Liver (tissue), 9 donors: Measurements from ENCODE around the gene PTPRN. TPM values are rescaled to one million over a fixed set of nuclear protein-coding genes. Genes with fewer than 3 reads are reported as not detected.
"Not testable (repeated sequence)": the region's sequence is repeated elsewhere in the genome, so short reads cannot be mapped to it uniquely, and the experiment has no call there.

Source experiments
- DNase-seq: peaks from one replicate; pipeline ENCODE4 v3.0.0-alpha.2; 2017; ENCODE audit warnings: low spot score
- H3K27ac ChIP-seq, 2 donors: one replicate each; pipeline ENCODE4 v1.7.0; 2013; ENCODE audit warnings: inconsistent platforms in 2 of 2, low read length in 2 of 2, control low read depth in 1 of 2, low read depth in 1 of 2, mild to moderate bottlenecking in 1 of 2
- H3K27me3 ChIP-seq, 4 donors: one replicate each; pipeline versions ENCODE4 v1.6.1 to v1.7.0; 2013; ENCODE audit warnings: low read length in 3 of 4, inconsistent platforms in 1 of 4, mild to moderate bottlenecking in 1 of 4, moderate library complexity in 1 of 4; ENCODE audit not compliant: control insufficient read depth in 4 of 4, insufficient read depth in 4 of 4
- H3K36me3 ChIP-seq, 4 donors: one replicate each; pipeline versions ENCODE4 v1.6.1 to v1.7.0; 2013; ENCODE audit warnings: low read length in 3 of 4, mild to moderate bottlenecking in 3 of 4, low read depth in 1 of 4, moderate library complexity in 1 of 4; ENCODE audit not compliant: control insufficient read depth in 4 of 4, insufficient read depth in 3 of 4
- H3K4me1 ChIP-seq, 4 donors: one replicate each; pipeline versions ENCODE4 v1.6.1 to v1.7.0; 2013; ENCODE audit warnings: low read length in 3 of 4, mild to moderate bottlenecking in 3 of 4, moderate library complexity in 1 of 4; ENCODE audit not compliant: control insufficient read depth in 4 of 4, insufficient read depth in 4 of 4
- H3K4me3 ChIP-seq, 3 donors: one replicate each; pipeline versions ENCODE4 v1.6.1 to v1.7.0; 2013; ENCODE audit warnings: low read length in 3 of 3, control low read depth in 1 of 3, low read depth in 1 of 3, mild to moderate bottlenecking in 1 of 3
- H3K9ac ChIP-seq, 2 donors: one replicate each; pipeline ENCODE4 v1.7.0; 2013; ENCODE audit warnings: low read length in 2 of 2, mild to moderate bottlenecking in 2 of 2, moderate library complexity in 2 of 2, control low read depth in 1 of 2, low read depth in 1 of 2
- H3K9me3 ChIP-seq, 4 donors: one replicate each; pipeline versions ENCODE4 v1.6.1 to v1.7.0; 2013; ENCODE audit warnings: low read length in 3 of 4; ENCODE audit not compliant: control insufficient read depth in 4 of 4
- HNF4G ChIP-seq: IDR thresholded peaks from 2 replicates; pipeline ENCODE4 v1.6.1; 2016; ENCODE audit warnings: antibody characterized with exemption
- JUND ChIP-seq, 2 donors: IDR thresholded peaks; 2 replicates each; pipeline ENCODE4 v1.6.1; 2016; ENCODE audit warnings: antibody characterized with exemption in 2 of 2
- REST ChIP-seq: IDR thresholded peaks from 2 replicates; pipeline ENCODE4 v1.6.1; 2016; ENCODE audit warnings: antibody characterized with exemption, mild to moderate bottlenecking
- SP1 ChIP-seq: IDR thresholded peaks from 2 replicates; pipeline ENCODE4 v1.6.1; 2018; ENCODE audit warnings: antibody characterized with exemption, mild to moderate bottlenecking
- TAF1 ChIP-seq: conservative IDR thresholded peaks from 2 replicates; pipeline ENCODE4 v1.6.1; 2016; ENCODE audit warnings: antibody characterized with exemption, mild to moderate bottlenecking
- WGBS: extraction: QIAGEN DNeasy Blood & Tissue Kit; methylation state at CpG from one replicate; pipeline ENCODE4 v1.1.7; 2013; 5-methylcytosine and 5-hydroxymethylcytosine counted together
- polyA plus RNA-seq, 2 donors: library from polyadenylated mRNA; stranded (reverse) in 1 of 2; unstranded in 1 of 2; fragments of 200-250 nt in 1 of 2; fragments of >200 nt in 1 of 2; fragmentation: Nextera tagmentation in 1 of 2; extraction: Ambion mirVana in 1 of 2; gene quantifications; one replicate each; pipeline versions ENCODE4 v1.2.1 to v1.2.3, GENCODE V29; 2013 to 2015
- total RNA-seq, 2 donors: library from RNA; depleted of rRNA; stranded (reverse); fragments of >200 nt; gene quantifications; one replicate each; pipeline ENCODE4 v1.2.3, GENCODE V29; 2014
- donor health status: healthy.
- donor health status: healthy.
- donor health status: healthy.
- donor health status: healthy.
- donor health status: healthy.

PTPRN gene
- total and polyA plus RNA-seq, 4 donors: 2.2 TPM; not detected in 3

DNA sequence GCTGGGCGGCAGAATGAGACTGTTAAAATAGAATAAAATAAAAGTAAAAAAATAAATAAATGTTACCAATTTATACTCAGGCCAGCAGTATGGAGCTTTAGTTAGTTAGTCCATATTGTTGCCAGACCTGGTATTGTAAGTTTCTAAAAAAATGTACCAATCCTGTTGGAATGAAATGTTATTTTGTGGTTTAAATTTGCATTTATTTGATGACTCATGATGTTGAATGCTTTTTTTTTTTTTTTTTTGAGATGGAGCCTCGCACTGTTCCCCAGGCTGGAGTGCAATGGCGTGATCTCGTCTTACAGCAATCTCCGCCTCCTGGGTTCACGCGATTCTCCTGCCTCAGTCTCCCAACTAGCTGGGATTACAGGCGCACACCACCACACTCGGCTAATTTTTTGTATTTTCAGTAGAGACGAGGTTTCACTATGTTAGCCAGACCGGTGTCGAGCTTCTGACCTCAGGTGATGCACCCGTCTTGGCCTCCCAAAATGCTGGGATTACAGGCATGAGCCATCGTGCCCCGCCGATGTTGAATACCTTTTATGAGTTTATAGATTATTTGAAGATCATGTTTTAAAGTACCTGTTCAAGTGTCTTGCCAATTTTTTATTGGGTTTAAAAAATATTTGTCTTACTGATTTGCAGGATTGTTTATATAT is 5.7 kb upstream of the PTPRN start:
- Histone ChIP-seq H3K4me3 (no peak overlapping the region), H3K27me3 (peaks cover 0 to 2% (median 0%) of the 10 kb centered on the region in 4 donors), H3K4me1 (no peaks in the 10 kb centered on the region), H3K9ac (no peak overlapping the region), H3K36me3 (no peaks in the 10 kb centered on the region), H3K9me3 (no peaks in the 10 kb centered on the region), H3K27ac (no peak overlapping the region)
- 88% methylated on average over 16 of the region's 16 CpGs for WGBS
- TF ChIP-seq JUND (IDR thresholded peaks at IDR 0.05) (no peak), HNF4G (no peak), TAF1 (no peak)
- DNase-seq: no peak

GRCh38 chr2:219312683-219313263 is 3.6 kb upstream of the PTPRN start:
- 88% methylated on average over 49 of the region's 49 CpGs for WGBS
- not testable (repeated sequence) for H3K4me3 ChIP-seq, H3K36me3 ChIP-seq, H3K9me3 ChIP-seq, H3K9ac ChIP-seq, H3K27ac ChIP-seq, H3K4me1 ChIP-seq, H3K27me3 ChIP-seq
- DNase-seq: peak; percentile 9

GRCh38 chr2:219308142-219309101 is 779 bp downstream of the PTPRN start:
- peak; percentile 72 for DNase-seq
- Histone ChIP-seq H3K27me3 (peaks cover 0 to 10% (median 5%) of the 10 kb centered on the region in 4 donors), H3K27ac (no peak overlapping the region)

More at GRCh38 chr2:219308142-219309101, 779 bp downstream of the PTPRN start:
- Histone ChIP-seq H3K9ac (no peak overlapping the region), H3K4me3 (no peak overlapping the region), H3K36me3 (no peaks in the 10 kb centered on the region), H3K9me3 (no peaks in the 10 kb centered on the region), H3K4me1 (no peaks in the 10 kb centered on the region)
- WGBS: 10% methylated on average over 45 of the region's 45 CpGs
- TF ChIP-seq REST (peak; percentile 100), SP1 (no peak)
